ENCODE measurements around the gene NLGN1. TPM values are rescaled to one million over a fixed set of nuclear protein-coding genes. Genes with fewer than 3 reads are reported as not detected.
A peak's percentile ranks its signal among the peaks of the same experiment; 100 is the strongest.

The NLGN1 gene
- total and polyA plus RNA-seq, 2 experiments from 2014 or later: 5.3 to 10.9 TPM

GRCh38 chr3:173785004-173785403, 387.5 kb downstream of the NLGN1 start:
- no peak overlapping the region for H3K27ac ChIP-seq
- TF ChIP-seq, protein P1, sequence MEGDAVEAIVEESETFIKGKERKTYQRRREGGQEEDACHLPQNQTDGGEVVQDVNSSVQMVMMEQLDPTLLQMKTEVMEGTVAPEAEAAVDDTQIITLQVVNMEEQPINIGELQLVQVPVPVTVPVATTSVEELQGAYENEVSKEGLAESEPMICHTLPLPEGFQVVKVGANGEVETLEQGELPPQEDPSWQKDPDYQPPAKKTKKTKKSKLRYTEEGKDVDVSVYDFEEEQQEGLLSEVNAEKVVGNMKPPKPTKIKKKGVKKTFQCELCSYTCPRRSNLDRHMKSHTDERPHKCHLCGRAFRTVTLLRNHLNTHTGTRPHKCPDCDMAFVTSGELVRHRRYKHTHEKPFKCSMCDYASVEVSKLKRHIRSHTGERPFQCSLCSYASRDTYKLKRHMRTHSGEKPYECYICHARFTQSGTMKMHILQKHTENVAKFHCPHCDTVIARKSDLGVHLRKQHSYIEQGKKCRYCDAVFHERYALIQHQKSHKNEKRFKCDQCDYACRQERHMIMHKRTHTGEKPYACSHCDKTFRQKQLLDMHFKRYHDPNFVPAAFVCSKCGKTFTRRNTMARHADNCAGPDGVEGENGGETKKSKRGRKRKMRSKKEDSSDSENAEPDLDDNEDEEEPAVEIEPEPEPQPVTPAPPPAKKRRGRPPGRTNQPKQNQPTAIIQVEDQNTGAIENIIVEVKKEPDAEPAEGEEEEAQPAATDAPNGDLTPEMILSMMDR (IDR thresholded peaks at IDR 0.05; ENCODE audit: low read depth, low read length): no peak
- no peaks in the 10 kb centered on the region for H3K9me3 ChIP-seq (ENCODE audit: low read depth)
- peak in 1 of 2 donors; percentile 10 for DNase-seq (ENCODE audit: low read depth in 1 of 2, low spot score in 1 of 2)
- H3K4me3 ChIP-seq: no peak overlapping the region
- no peaks in the 10 kb centered on the region for H3K36me3 ChIP-seq
- H3K27me3 ChIP-seq: no peaks in the 10 kb centered on the region
- H3K4me1 ChIP-seq (ENCODE audit: low read depth): no peaks in the 10 kb centered on the region

DNA sequence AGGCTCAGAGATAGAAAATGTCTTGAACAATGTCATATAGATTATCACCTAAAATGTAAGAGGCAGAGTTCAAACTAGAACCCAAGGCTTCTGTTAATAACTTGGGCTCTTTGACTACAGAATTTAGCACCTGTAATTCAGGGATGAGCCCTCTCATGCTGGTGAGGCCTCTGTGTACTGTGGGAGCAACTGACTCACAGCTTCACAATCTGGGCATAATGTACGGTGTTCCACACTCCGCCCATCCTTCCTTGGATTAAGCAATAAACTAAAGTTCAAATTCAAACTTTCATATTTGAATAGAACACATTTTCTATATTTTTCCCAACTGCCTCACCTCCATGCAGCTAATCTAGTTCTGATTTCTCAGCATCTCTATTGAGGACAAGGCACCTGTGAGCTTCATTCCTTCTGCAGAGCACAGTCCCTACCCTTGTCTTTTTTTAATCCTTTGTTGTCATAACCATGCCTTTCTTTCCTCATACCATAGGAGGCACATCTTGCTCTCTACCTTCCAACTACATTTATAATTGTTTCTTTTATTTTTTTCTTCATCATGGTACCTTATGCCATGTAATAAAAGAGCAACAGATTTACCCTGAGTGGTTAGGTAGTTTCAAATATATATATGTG, 392.1 kb downstream of the NLGN1 start:
- H3K9me3 ChIP-seq (ENCODE audit: low read depth): no peaks in the 10 kb centered on the region
- no peak overlapping the region for H3K27ac ChIP-seq
- no peak overlapping the region for H3K4me3 ChIP-seq
- no peaks in the 10 kb centered on the region for H3K36me3 ChIP-seq
- H3K27me3 ChIP-seq: no peaks in the 10 kb centered on the region
- TF ChIP-seq, protein P1 (IDR thresholded peaks at IDR 0.05; ENCODE audit: low read depth, low read length): no peak
- DNase-seq (ENCODE audit: low read depth in 1 of 2, low spot score in 1 of 2): peak in 1 of 2 donors; percentile 4
- H3K4me1 ChIP-seq (ENCODE audit: low read depth): no peaks in the 10 kb centered on the region

GRCh38 chr3:173793963-173794362, 396.4 kb downstream of the NLGN1 start:
- H3K9me3 ChIP-seq (ENCODE audit: low read depth): no peaks in the 10 kb centered on the region
- H3K27me3 ChIP-seq: no peaks in the 10 kb centered on the region
- H3K36me3 ChIP-seq: no peaks in the 10 kb centered on the region
- DNase-seq (ENCODE audit: low read depth in 1 of 2, low spot score in 1 of 2): no peak
- H3K27ac ChIP-seq: no peak overlapping the region
- H3K4me1 ChIP-seq (ENCODE audit: low read depth): no peaks in the 10 kb centered on the region
- H3K4me3 ChIP-seq: no peak overlapping the region
- TF ChIP-seq, protein P1 (IDR thresholded peaks at IDR 0.05; ENCODE audit: low read depth, low read length): no peak

DNA sequence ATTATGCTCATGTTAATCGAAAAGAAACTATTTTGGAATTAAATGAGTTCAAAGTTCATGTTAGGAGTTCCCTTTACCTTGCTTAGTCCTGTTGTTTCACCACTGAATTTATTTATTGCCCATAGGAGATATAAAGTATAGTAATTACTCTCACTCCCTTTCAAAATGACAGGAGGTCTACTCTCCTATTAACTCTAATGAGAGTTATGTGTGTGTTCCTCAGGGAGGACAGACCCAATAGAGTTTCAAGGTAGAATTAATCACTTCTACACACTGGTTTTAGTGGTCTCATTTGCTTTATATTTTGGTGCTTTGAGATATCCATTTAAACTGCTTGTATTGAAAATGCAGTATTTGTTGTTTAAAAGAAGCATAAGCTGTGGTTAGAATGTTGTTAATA, 398.9 kb downstream of the NLGN1 start:
- no peaks in the 10 kb centered on the region for H3K4me1 ChIP-seq (ENCODE audit: low read depth)
- no peaks in the 10 kb centered on the region for H3K27me3 ChIP-seq
- H3K4me3 ChIP-seq: no peak overlapping the region
- TF ChIP-seq, protein P1 (IDR thresholded peaks at IDR 0.05; ENCODE audit: low read depth, low read length): no peak
- H3K27ac ChIP-seq: no peak overlapping the region
- H3K9me3 ChIP-seq (ENCODE audit: low read depth): no peaks in the 10 kb centered on the region
- no peaks in the 10 kb centered on the region for H3K36me3 ChIP-seq
- no peak for DNase-seq (ENCODE audit: low read depth in 1 of 2, low spot score in 1 of 2)

DNA sequence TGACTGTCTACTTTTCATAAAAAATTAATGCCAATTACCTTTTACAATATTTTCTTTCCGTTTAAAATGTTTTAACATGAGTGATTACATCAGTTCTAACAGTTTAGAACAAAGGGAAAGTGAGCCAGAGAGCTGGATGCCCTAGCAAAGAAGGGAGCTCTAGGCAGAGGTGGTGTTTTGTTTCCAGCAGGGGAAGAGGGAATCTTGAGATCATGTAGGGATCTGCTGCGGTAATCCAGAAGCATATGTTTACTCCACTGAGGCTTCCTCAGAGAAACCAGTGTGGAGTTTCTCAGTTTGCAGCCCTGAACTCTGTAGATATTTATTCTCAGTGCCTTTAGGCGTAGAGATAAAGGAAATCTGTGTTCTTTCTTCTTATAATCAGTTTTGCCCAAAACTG, 399.3 kb downstream of the NLGN1 start:
- no peak for DNase-seq (ENCODE audit: low read depth in 1 of 2, low spot score in 1 of 2)
- no peaks in the 10 kb centered on the region for H3K4me1 ChIP-seq (ENCODE audit: low read depth)
- TF ChIP-seq, protein P1 (IDR thresholded peaks at IDR 0.05; ENCODE audit: low read depth, low read length): no peak
- no peak overlapping the region for H3K4me3 ChIP-seq
- H3K27ac ChIP-seq: no peak overlapping the region
- no peaks in the 10 kb centered on the region for H3K36me3 ChIP-seq
- no peaks in the 10 kb centered on the region for H3K27me3 ChIP-seq
- no peaks in the 10 kb centered on the region for H3K9me3 ChIP-seq (ENCODE audit: low read depth)

All from cardiac muscle cell (in vitro differentiated cells and primary cell).